Measurements from ENCODE around the gene SELL.

DNA sequence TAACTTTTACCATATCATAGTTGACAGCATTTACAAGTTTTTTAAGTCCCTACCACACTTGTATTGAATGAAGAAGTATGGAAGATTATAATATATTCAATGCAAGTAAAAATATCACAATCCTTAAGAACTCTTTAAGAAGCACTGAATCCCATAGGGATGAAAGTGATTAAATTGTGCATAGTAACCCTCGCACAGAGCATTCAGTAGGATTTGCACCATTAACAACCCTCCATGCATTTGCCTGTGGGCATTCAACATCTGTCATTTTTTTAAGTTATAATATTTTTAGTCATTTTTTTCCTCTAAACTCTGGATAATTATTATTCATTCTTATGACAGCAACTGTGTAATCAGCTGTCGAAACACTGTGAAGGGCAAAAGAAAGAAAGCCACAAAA, 12.3 kb upstream of the SELL start:
- TF ChIP-seq, protein P1, sequence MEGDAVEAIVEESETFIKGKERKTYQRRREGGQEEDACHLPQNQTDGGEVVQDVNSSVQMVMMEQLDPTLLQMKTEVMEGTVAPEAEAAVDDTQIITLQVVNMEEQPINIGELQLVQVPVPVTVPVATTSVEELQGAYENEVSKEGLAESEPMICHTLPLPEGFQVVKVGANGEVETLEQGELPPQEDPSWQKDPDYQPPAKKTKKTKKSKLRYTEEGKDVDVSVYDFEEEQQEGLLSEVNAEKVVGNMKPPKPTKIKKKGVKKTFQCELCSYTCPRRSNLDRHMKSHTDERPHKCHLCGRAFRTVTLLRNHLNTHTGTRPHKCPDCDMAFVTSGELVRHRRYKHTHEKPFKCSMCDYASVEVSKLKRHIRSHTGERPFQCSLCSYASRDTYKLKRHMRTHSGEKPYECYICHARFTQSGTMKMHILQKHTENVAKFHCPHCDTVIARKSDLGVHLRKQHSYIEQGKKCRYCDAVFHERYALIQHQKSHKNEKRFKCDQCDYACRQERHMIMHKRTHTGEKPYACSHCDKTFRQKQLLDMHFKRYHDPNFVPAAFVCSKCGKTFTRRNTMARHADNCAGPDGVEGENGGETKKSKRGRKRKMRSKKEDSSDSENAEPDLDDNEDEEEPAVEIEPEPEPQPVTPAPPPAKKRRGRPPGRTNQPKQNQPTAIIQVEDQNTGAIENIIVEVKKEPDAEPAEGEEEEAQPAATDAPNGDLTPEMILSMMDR (IDR thresholded peaks at IDR 0.05) = no peak
- TF ChIP-seq POLR2A (IDR thresholded peaks at IDR 0.05) = no peak

Data from body of pancreas (tissue), 4 donors.